IPS DF 6.9 (cell line): Measurements from ENCODE around the gene PIGN.

Experiments
- DNase-seq: peaks from one replicate; pipeline ENCODE4 v3.0.0-alpha.2; 2013; ENCODE audit warnings: low read depth, low spot score
- H3K27ac ChIP-seq: one replicate; pipeline ENCODE4 v1.5.1; 2013; ENCODE audit warnings: low read length, control low read depth
- H3K27me3 ChIP-seq: 2 replicates; pipeline ENCODE4 v1.6.1; 2013; ENCODE audit warnings: mild to moderate bottlenecking, low read length; ENCODE audit not compliant: control insufficient read depth, insufficient read depth
- H3K36me3 ChIP-seq: 2 replicates; pipeline ENCODE4 v1.6.1; 2013; ENCODE audit warnings: low read length; ENCODE audit not compliant: control insufficient read depth, insufficient read depth
- H3K4me1 ChIP-seq: 2 replicates; pipeline ENCODE4 v1.6.1; 2013; ENCODE audit warnings: low read length; ENCODE audit not compliant: control insufficient read depth, insufficient read depth
- H3K4me3 ChIP-seq: 2 replicates; pipeline ENCODE4 v1.5.1; 2013; ENCODE audit warnings: mild to moderate bottlenecking, low read length
- H3K9me3 ChIP-seq: 2 replicates; pipeline ENCODE4 v1.6.1; 2013; ENCODE audit warnings: low read length, inconsistent platforms; ENCODE audit not compliant: control insufficient read depth, insufficient read depth
- WGBS: extraction: QIAGEN DNeasy Blood & Tissue Kit; methylation state at CpG from one replicate; pipeline ENCODE4 v1.1.7; 2013; ENCODE audit warnings: mixed read lengths, missing lambda C conversion rate; ENCODE audit not compliant: insufficient read length, insufficient coverage; 5-methylcytosine and 5-hydroxymethylcytosine counted together

PIGN gene

DNA sequence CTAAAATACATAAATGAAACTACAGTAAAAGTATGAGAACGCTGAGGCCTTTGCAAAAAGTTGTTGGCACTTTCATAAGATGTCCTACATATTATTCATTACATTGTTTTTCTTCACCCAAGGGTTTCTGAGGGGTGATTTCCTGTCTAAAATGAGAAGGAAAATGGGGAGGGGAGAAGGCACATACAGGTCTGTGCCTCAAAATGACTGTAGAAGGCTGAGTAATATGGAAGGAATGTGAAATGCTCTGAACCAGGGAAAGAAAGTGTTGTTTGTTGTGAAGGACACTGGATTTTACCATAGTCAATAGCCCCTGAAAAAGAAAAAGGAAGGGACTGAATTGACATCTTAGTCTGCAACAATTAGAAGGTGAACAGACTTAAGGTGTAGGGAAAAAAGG is 194.6 kb downstream of the PIGN start:
- H3K4me3 ChIP-seq = no peak overlapping the region
- no peak for DNase-seq
- H3K9me3 ChIP-seq = no peaks in the 10 kb centered on the region
- no peak overlapping the region for H3K27ac ChIP-seq
- H3K27me3 ChIP-seq = no peaks in the 10 kb centered on the region
- no CpG with 5 or more reads among the region's 1 CpG for WGBS
- H3K36me3 ChIP-seq = no peaks in the 10 kb centered on the region
- no peaks in the 10 kb centered on the region; the same call in 1 of the 2 replicates for H3K4me1 ChIP-seq

DNA sequence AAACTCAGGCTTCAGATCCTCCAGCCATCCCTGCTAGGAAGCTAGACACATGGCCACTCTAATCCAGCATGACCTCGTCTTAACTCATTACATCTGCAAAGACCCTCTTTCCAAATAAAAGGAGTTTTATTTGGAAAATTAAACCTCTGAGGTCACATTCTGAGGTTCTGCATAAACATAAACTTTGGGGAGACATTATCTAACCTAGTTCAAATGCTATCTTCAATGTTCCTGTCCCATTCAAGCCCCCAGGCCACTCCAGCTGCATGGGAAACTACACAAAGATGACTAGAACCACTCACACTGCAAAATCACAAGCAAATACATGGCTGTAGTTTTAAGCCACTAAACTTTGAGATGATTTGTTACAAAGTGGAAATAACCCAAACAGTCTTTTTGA is 195.0 kb downstream of the PIGN start:
- Histone ChIP-seq H3K27me3 (no peaks in the 10 kb centered on the region), H3K36me3 (no peaks in the 10 kb centered on the region), H3K9me3 (no peaks in the 10 kb centered on the region), H3K4me1 (no peaks in the 10 kb centered on the region; the same call in 1 of the 2 replicates), H3K4me3 (no peak overlapping the region), H3K27ac (no peak overlapping the region)
- no CpG with 5 or more reads among the region's 1 CpG for WGBS
- DNase-seq = no peak

- no peaks in the 10 kb centered on the region for H3K36me3 ChIP-seq
- no peak overlapping the region for H3K27ac ChIP-seq
- no CpG with 5 or more reads among the region's 3 CpGs for WGBS
- no peaks in the 10 kb centered on the region for H3K9me3 ChIP-seq
- no peak for DNase-seq
- H3K4me1 ChIP-seq = no peaks in the 10 kb centered on the region; the same call in 1 of the 2 replicates
- H3K4me3 ChIP-seq = no peak overlapping the region
- H3K27me3 ChIP-seq = no peaks in the 10 kb centered on the region
These were observed 195.7 kb downstream of the PIGN start for GRCh38 chr18:61991201-61991600.
